ENCODE measurements around the gene CCDC187.

GRCh38 chr9:136229096-136230065 lies 74.5 kb downstream of the CCDC187 start:
- TF ChIP-seq CTCF (IDR thresholded peaks at IDR 0.05): no peak
- no peak for TF ChIP-seq POLR2A (IDR thresholded peaks at IDR 0.05)
- TF ChIP-seq EP300 (IDR thresholded peaks at IDR 0.05): no peak

All from tibial nerve (tissue), 4 donors.